Measurements from ENCODE around the gene BRMS1L. TPM values are rescaled to one million over a fixed set of nuclear protein-coding genes. Genes with fewer than 3 reads are reported as not detected.

Gene BRMS1L
- total and polyA plus RNA-seq, 2 of the 13 experiments (the other 11 are each of a cell fraction or from before 2014, with no cell fraction given) = 21.1 to 23.8 TPM

- TF ChIP-seq ZNF800 (CRISPR knock-in tag; IDR thresholded peaks at IDR 0.05) = peak; percentile 77
- TF ChIP-seq, protein P1, sequence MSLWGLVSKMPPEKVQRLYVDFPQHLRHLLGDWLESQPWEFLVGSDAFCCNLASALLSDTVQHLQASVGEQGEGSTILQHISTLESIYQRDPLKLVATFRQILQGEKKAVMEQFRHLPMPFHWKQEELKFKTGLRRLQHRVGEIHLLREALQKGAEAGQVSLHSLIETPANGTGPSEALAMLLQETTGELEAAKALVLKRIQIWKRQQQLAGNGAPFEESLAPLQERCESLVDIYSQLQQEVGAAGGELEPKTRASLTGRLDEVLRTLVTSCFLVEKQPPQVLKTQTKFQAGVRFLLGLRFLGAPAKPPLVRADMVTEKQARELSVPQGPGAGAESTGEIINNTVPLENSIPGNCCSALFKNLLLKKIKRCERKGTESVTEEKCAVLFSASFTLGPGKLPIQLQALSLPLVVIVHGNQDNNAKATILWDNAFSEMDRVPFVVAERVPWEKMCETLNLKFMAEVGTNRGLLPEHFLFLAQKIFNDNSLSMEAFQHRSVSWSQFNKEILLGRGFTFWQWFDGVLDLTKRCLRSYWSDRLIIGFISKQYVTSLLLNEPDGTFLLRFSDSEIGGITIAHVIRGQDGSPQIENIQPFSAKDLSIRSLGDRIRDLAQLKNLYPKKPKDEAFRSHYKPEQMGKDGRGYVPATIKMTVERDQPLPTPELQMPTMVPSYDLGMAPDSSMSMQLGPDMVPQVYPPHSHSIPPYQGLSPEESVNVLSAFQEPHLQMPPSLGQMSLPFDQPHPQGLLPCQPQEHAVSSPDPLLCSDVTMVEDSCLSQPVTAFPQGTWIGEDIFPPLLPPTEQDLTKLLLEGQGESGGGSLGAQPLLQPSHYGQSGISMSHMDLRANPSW (CRISPR knock-in tag; IDR thresholded peaks at IDR 0.05; ENCODE audit: borderline replicate concordance) = no peak
- peak; percentile 75 for TF ChIP-seq SAP130 (CRISPR knock-in tag; IDR thresholded peaks at IDR 0.05; ENCODE audit: low read depth)
- TF ChIP-seq HNF4G (IDR thresholded peaks at IDR 0.05; ENCODE audit: borderline replicate concordance, low read depth, low read length) = no peak
- no peak for TF ChIP-seq HNF4G (CRISPR knock-in tag; IDR thresholded peaks at IDR 0.05; ENCODE audit: borderline replicate concordance, low read depth)
- no peak for TF ChIP-seq HNRNPK (IDR thresholded peaks at IDR 0.05; ENCODE audit: low read depth, low read length, poor library complexity, severe bottlenecking)
- no peak for TF ChIP-seq CREBL2 (CRISPR knock-in tag; IDR thresholded peaks at IDR 0.05; ENCODE audit: borderline replicate concordance)
- no peak for TF ChIP-seq NR2F2 (IDR thresholded peaks at IDR 0.05; ENCODE audit: borderline replicate concordance, low read depth)
- TF ChIP-seq SNAI1 (CRISPR knock-in tag; IDR thresholded peaks at IDR 0.05; ENCODE audit: borderline replicate concordance) = no peak
- TF ChIP-seq TBP (CRISPR knock-in tag; IDR thresholded peaks at IDR 0.05) = peak; percentile 86; the same call in 1 of the 2 replicates
- no peak for TF ChIP-seq PITX1 (CRISPR knock-in tag; IDR thresholded peaks at IDR 0.05)
- TF ChIP-seq ZNF607 (CRISPR knock-in tag; IDR thresholded peaks at IDR 0.05; ENCODE audit: borderline replicate concordance) = peak; percentile 35; the same call in 1 of the 2 replicates
- TF ChIP-seq, protein P2, sequence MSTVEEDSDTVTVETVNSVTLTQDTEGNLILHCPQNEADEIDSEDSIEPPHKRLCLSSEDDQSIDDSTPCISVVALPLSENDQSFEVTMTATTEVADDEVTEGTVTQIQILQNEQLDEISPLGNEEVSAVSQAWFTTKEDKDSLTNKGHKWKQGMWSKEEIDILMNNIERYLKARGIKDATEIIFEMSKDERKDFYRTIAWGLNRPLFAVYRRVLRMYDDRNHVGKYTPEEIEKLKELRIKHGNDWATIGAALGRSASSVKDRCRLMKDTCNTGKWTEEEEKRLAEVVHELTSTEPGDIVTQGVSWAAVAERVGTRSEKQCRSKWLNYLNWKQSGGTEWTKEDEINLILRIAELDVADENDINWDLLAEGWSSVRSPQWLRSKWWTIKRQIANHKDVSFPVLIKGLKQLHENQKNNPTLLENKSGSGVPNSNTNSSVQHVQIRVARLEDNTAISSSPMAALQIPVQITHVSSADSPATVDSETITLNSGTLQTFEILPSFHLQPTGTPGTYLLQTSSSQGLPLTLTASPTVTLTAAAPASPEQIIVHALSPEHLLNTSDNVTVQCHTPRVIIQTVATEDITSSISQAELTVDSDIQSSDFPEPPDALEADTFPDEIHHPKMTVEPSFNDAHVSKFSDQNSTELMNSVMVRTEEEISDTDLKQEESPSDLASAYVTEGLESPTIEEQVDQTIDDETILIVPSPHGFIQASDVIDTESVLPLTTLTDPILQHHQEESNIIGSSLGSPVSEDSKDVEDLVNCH (CRISPR knock-in tag; IDR thresholded peaks at IDR 0.05) = no peak
- 0 out of 2 replicates have a peak, but pooled peaks have one; percentile 64 for TF ChIP-seq KLF12 (CRISPR knock-in tag; IDR thresholded peaks at IDR 0.05; ENCODE audit: borderline replicate concordance)
- TF ChIP-seq SP2 (CRISPR knock-in tag; IDR thresholded peaks at IDR 0.05) = no peak
- peak; percentile 19; the same call in 1 of the 2 replicates for TF ChIP-seq SMARCC2 (IDR thresholded peaks at IDR 0.05)
- TF ChIP-seq ZNF639 (CRISPR knock-in tag; conservative IDR thresholded peaks at IDR 0.05) = no peak
- TF ChIP-seq, protein P3, sequence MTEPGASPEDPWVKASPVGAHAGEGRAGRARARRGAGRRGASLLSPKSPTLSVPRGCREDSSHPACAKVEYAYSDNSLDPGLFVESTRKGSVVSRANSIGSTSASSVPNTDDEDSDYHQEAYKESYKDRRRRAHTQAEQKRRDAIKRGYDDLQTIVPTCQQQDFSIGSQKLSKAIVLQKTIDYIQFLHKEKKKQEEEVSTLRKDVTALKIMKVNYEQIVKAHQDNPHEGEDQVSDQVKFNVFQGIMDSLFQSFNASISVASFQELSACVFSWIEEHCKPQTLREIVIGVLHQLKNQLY (CRISPR knock-in tag; IDR thresholded peaks at IDR 0.05) = no peak
- no peak for TF ChIP-seq ZNF652 (CRISPR knock-in tag; IDR thresholded peaks at IDR 0.05; ENCODE audit: borderline replicate concordance, low read depth)
- peak; percentile 55; the same call in 1 of the 2 replicates for TF ChIP-seq SP5 (CRISPR knock-in tag; IDR thresholded peaks at IDR 0.05; ENCODE audit: borderline replicate concordance, low read depth)
Measured at GRCh38 chr14:35821564-35822411, 4.3 kb upstream of the BRMS1L start (continued).

All from HepG2 (cell line).